Glutamatergic neuron (in vitro differentiated cells): ENCODE results near the gene SH3PXD2A. TPM values are rescaled to one million over a fixed set of nuclear protein-coding genes. Genes with fewer than 3 reads are reported as not detected.

Experiments used
- DNase-seq: peaks from one replicate; pipeline ENCODE4 v3.0.0; 2022
- H3K27ac Mint-ChIP-seq: one replicate; pipeline ENCODE4 v1.8.0; 2020; ENCODE audit warnings: mild to moderate bottlenecking, mixed read lengths, inconsistent platforms; ENCODE audit not compliant: unreplicated experiment
- H3K27me3 Mint-ChIP-seq: one replicate; pipeline ENCODE4 v1.8.0; 2020; ENCODE audit warnings: mild to moderate bottlenecking, moderate library complexity, mixed read lengths, inconsistent platforms; ENCODE audit not compliant: unreplicated experiment
- H3K36me3 Mint-ChIP-seq: one replicate; pipeline ENCODE4 v1.8.0; 2020; ENCODE audit warnings: mild to moderate bottlenecking, mixed read lengths, inconsistent platforms; ENCODE audit not compliant: unreplicated experiment
- H3K4me1 Mint-ChIP-seq: one replicate; pipeline ENCODE4 v1.8.0; 2020; ENCODE audit warnings: mild to moderate bottlenecking, low read depth, mixed read lengths, inconsistent platforms; ENCODE audit not compliant: unreplicated experiment
- H3K4me3 Mint-ChIP-seq: one replicate; pipeline ENCODE4 v1.8.0; 2020; ENCODE audit warnings: mild to moderate bottlenecking, mixed read lengths, inconsistent platforms; ENCODE audit not compliant: unreplicated experiment
- H3K9me3 Mint-ChIP-seq: one replicate; pipeline ENCODE4 v1.8.0; 2020; ENCODE audit warnings: mild to moderate bottlenecking, moderate library complexity, mixed read lengths, inconsistent platforms; ENCODE audit not compliant: unreplicated experiment
- total RNA-seq: library from RNA; stranded (reverse); fragmentation: NEBNext Ultra II Directional; extraction: Animal tissue kit (Norgen Biotek cat#: 25700); gene quantifications from one replicate; pipeline ENCODE4 v1.2.1, GENCODE V29; 2021; ENCODE audit not compliant: unreplicated experiment
- TF ChIP-seq, protein P1 (sequence below): fragments of 200-600 bp; sonication (generic); IDR thresholded peaks from one replicate; pipeline ENCODE4 v1.5.0; 2021; ENCODE audit not compliant: partially characterized antibody, unreplicated experiment

The SH3PXD2A gene
- total RNA-seq, 1 donor from 2014 or later = 16.7 TPM

DNA sequence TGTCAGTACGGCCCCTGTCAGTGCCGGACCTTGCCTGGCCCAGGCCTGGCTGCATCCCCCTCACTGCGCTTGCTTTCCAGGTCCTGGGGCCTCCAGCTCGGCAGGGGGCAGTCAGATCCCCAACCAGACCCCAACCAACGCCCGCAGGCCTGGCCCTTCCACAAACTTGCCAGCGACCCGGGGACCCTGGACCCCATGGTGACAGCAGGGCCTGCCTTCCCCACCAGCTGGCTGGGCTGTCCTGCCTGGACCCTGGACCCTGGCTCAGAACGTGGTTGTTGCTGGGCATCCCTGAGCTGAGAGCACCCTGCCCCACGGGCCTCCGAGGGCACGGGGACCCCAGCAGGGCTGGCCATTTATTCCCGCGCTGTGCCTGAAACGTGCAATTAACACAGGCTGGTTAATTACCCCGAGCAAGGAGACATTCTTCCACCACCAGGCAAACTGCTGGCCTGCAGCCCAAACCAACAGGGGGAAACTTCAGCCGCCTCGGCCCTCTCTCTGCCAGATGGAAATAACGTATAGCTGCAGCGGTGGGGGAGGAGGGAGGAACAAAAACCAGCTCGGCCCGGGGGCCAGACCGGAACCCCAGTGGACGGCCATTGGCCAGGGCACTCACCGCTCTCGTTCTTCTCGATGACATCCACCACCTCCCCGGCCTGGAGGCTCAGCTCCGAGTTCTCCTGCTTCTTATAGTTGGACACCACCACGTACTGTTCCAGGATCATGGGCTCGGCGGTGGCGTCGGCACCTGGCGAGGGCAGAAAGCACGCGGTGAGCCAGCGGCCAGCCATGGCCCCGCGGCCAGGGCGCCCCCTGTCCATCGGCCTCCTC lies 194.8 kb downstream of the SH3PXD2A start:
- Mint-ChIP-seq H3K27me3 (peaks cover 11% of the 10 kb centered on the region), H3K36me3 (peaks cover 23% of the 10 kb centered on the region), H3K9me3 (peaks cover 15% of the 10 kb centered on the region), H3K4me1 (peaks cover 5% of the 10 kb centered on the region), H3K27ac (no peak overlapping the region), H3K4me3 (no peak overlapping the region)
- TF ChIP-seq, protein P1, sequence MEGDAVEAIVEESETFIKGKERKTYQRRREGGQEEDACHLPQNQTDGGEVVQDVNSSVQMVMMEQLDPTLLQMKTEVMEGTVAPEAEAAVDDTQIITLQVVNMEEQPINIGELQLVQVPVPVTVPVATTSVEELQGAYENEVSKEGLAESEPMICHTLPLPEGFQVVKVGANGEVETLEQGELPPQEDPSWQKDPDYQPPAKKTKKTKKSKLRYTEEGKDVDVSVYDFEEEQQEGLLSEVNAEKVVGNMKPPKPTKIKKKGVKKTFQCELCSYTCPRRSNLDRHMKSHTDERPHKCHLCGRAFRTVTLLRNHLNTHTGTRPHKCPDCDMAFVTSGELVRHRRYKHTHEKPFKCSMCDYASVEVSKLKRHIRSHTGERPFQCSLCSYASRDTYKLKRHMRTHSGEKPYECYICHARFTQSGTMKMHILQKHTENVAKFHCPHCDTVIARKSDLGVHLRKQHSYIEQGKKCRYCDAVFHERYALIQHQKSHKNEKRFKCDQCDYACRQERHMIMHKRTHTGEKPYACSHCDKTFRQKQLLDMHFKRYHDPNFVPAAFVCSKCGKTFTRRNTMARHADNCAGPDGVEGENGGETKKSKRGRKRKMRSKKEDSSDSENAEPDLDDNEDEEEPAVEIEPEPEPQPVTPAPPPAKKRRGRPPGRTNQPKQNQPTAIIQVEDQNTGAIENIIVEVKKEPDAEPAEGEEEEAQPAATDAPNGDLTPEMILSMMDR = no peak
- no peak for DNase-seq

DNA sequence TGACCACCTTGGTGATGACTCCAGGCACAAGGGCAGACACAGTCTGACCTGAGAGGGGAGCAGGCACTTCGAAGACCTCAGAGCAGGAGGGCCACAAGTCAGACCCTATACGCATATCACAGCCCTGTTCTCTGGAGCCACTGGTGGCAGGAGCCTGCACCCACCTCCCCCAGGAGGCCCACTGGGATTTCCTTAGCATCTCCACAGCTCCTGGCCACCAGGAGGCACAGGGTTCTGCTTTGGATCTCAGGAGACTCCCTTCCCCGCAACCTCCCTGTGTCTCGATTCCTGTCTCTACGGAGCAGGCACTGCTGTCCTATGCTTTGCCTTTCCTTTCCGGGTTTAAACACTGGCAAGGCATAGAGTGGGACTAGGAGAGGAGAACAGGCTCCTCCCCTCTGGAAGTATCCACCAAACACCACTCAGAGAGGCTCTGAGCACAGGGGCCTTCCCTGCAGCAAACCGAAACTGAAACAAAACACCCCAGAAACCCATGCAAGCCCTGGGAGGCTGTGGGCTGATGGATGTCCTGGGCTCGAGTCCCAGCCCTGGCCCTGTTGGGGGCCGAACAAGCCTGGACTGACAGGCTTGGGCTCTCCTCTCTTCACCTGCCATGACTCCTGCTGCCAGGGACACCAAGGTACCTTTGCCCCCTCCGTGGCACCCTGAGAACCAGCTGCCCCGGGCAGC lies 195.6 kb downstream of the SH3PXD2A start:
- Mint-ChIP-seq H3K27me3 (peaks cover 7% of the 10 kb centered on the region), H3K4me1 (peaks cover 5% of the 10 kb centered on the region), H3K36me3 (peaks cover 23% of the 10 kb centered on the region), H3K27ac (no peak overlapping the region), H3K4me3 (no peak overlapping the region), H3K9me3 (peaks cover 15% of the 10 kb centered on the region)
- TF ChIP-seq, protein P1 = no peak
- DNase-seq = no peak

DNA sequence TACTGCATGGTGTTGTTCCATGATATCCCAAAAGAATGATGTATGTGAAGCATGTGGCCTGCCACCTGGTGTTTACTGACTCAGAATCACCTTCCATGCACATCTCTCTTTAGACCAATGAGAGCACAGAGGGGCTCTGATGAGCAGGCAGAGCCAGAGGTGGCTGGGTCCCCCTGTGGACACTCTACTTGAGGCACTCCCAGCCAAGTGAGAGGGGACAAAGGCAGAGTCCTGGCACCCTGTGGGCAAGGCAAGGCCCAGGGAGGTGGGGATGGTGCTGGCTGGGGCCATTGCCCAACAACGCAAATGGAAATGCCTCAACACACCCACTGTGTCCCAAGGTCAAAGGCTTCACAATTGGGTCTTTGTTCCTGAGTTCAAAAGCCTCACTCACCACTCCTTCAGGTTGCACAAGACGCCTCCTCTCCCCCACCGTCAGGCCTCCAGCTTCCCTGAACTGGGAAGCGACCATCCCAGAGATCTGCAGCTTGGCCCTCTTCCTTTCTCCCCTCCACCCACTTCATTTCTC lies 197.3 kb downstream of the SH3PXD2A start:
- Mint-ChIP-seq H3K36me3 (peaks cover 23% of the 10 kb centered on the region), H3K27ac (no peak overlapping the region), H3K4me3 (no peak overlapping the region), H3K27me3 (peaks cover 6% of the 10 kb centered on the region), H3K9me3 (peaks cover 15% of the 10 kb centered on the region), H3K4me1 (peaks cover 2% of the 10 kb centered on the region)
- TF ChIP-seq, protein P1 = no peak
- no peak for DNase-seq

DNA sequence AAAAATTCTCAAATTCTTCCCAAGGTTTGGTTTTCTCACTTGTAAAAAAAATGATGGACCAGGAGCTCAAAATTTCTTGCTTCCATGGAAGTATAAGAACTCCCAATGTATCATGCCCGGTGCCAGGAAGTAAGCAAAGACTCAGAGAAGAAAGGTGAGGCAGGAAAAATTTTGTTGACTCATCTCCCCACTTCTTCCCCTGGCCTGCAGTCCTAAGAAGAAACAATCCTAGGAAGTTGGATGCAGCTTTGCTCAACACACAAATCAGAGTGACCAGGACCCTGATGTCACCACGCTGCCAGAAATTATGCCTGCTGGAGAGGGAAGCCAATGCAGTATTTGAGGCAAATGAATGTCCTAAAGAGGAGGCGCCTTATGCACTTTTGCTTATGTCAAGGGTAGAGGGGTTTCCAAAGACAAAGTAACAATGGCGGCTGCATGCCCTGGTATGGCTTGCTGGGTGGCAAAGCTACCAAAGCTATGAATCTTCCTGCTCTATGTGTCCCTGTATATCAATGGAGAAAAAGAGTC lies 198.2 kb downstream of the SH3PXD2A start:
- DNase-seq = no peak
- TF ChIP-seq, protein P1 = no peak
- Mint-ChIP-seq H3K4me3 (no peak overlapping the region), H3K27ac (no peak overlapping the region), H3K4me1 (peaks cover 2% of the 10 kb centered on the region), H3K9me3 (peaks cover 15% of the 10 kb centered on the region), H3K36me3 (peaks cover 23% of the 10 kb centered on the region), H3K27me3 (peaks cover 6% of the 10 kb centered on the region)
